Stimulated activated CD4-positive, alpha-beta T cell treated with anti-CD3 and anti-CD28 coated beads, Interleukin-12 subunit alpha, Interleukin-12 subunit beta, amount 100 ng/mL, for 4 hours (primary cell): Measurements from ENCODE around the gene ASPSCR1.

Experiments
- DNase-seq: peaks from one replicate; pipeline ENCODE4 v3.0.0-alpha.2; 2020

Gene ASPSCR1

DNA sequence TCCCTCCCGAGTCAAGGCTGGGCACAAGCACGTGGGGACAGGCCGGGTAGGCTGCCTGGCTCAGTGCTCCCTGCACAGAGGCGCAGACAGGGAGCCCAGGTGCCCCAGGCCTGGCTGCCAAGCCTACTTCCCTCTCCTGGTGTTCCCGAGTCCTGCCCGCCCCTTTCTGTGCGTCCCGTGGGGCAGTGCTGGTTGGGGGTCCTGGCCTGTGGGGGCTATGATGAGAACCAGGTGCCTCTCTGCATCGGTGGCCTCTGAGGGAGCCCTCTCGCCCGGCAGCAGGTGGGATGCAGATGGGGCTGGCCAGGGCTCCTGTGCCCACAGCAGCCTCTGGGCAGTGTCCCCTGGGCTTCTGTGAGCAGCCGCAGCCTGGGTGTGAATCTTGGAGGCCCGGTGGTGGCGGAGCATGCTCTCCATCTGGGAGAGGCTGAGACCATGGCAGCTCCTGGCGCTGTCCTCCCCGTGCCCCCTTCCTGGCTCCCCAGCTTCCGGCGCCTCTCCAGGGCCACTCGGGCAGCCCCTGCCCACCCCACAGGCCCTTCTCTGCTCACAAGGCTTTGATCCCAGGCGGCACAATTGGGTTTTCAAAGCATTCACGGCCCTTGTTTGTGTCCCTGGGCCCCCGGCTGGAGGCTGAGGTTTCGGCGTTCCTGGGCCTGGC, 38.0 kb downstream of the ASPSCR1 start:
- no peak for DNase-seq

DNA sequence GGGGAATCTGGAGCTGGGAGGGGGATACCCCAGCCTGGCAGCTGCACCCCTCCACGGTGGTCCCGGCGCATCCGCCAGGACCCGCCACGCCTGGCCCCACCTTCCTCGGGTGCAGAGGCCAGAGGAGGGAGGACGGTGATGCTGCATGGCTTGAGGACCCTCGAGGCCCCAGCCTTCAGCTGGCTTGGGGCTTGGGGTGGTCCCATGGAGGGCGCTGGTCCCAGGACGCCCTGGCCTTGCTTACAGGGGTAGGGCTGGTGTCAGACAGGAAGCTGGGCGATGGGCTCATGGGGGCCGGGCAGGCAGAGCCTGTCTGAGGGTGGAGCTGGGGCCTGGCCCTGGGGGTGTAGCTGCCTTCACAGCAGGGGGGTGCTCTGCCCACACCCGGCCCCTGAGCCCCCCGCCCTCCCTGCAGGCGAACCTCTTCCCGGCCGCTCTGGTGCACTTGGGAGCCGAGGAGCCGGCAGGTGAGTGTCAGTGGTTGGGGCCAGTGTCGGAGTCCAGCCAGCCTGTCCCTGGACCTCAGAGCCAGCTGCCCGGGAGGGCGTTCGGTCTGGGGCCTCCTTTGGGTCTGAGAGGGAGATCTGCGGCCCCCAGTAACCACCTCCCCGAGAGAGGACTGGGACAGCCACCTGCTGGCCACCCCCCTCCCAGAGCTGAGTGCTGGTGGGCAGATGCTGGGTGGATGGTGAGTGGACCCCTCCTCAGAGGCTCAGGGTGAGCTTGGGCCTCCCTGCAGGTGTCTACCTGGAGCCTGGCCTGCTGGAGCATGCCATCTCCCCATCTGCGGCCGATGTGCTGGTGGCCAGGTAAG, 38.8 kb downstream of the ASPSCR1 start:
- DNase-seq = no peak

DNA sequence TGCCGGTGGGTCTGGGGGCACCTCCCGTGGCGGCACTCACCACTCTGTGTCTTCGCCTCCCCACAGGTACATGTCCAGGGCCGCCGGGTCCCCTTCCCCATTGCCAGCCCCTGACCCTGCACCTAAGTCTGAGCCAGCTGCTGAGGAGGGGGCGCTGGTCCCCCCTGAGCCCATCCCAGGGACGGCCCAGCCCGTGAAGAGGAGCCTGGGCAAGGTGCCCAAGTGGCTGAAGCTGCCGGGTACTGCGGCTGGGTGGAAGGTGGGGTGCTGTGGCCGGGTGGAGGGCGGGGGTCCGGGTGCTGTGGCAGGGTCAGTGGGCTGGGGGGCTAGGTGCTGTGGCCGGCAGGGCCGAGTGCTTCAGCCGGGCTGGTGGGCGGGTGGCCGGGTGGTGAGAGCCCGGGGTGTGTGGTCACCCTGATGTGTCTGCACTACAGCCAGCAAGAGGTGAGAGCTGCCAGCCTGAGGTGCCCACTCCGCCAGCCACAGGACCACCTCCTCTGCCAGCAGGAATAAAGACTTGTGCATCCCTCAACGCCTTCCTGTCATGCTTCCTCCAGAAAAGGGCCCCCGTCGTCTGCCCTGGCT, 39.5 kb downstream of the ASPSCR1 start:
- no peak for DNase-seq

DNA sequence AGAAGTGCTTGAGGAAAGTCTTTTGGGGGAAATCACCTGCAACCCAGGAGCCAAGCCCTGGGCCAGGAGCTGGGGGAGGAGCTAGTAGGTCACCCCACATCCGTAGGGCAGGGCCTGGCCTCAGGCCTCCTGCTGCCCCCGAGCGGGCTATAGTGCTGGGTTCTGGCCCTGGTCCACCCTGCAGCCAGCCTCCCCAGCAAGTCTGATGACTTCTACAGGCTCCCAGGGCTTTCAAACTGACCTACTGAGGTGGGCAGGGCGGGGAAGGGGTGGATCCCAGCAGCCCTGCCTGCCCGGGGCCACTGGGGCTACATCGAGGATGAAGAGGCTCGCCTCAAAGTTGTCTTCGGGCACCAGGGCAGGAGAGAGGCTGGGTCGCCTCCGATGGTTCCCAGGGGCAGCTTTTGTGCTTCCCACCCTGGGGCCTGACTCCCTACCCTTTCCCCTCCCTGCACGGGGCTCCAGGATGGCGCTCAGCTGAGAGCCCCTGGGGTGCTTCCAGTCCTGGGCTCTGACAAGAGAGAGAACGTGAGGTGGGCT, 40.3 kb downstream of the ASPSCR1 start:
- DNase-seq = no peak

DNA sequence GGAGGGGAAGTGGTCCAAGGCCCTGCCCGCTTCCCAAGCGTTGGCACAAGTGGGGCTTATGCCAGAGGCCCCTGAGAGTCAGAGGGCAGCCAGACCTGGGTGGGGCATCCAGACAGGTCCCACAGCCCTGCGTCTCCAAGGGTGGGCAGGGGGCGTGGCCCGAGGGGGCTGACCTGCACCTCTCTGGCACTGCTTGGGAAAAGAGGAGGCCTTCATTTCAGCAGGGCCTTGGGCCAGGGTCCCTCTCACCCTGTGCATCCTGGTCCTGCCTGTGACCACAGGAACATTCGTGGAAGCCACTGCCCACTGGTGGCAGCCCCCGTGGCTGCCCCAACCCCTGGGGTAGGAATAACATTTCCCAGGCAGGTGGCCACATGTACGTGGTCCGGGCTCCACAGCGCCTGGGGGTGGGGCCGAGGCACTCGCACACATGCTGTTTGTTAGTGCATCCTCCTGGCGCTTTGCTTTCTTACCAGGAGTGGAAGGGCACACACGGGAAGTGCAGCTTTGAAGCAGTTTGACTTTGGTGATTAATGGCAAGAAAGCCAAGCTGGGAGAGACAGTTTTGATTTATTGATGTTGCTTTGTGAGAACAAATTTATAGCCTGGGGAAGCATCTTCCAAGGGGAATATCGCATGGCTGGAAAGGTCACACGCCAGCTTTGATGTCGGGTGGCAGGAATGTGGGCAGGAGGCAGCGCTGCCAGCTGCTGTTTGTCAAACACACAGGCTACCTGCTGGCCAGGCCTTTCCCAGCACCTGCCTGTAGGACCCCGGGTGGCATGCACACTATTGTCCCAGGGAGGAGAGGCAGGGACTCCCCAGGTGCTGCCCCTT, 40.9 kb downstream of the ASPSCR1 start:
- no peak for DNase-seq

DNA sequence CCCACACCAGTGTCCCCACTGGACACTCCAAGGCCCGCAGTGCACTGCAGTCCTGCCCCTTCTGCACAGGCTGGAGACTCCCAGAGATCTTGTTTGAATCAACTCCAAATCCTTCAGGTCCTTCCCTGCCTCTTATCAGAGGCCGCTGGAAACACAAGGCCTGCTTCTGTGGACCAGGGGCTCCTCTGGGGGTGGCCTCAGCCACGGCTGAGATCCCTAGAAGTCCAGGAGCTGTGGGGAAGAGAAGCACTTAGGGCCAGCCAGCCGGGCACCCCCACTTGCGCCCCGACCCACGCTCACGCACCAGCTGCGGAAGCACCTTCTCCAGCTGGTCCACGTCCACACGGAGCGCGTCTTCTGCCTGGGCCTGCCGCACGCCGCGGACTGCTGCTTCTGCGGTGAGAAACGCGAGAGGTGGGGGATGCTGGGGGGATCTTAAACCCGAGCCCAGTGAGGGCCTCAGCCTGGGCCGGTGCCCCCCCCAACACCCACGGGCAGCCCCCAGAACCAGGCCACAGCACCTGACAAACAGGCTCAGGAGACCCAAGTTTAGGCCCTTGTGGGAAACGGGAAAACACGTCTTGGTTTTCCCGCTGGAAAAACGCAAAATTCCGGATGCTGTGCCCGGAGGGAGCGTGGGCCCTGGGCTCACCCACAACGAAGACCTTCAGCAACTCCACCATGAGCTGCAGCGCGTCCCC, 41.7 kb downstream of the ASPSCR1 start:
- no peak for DNase-seq

DNA sequence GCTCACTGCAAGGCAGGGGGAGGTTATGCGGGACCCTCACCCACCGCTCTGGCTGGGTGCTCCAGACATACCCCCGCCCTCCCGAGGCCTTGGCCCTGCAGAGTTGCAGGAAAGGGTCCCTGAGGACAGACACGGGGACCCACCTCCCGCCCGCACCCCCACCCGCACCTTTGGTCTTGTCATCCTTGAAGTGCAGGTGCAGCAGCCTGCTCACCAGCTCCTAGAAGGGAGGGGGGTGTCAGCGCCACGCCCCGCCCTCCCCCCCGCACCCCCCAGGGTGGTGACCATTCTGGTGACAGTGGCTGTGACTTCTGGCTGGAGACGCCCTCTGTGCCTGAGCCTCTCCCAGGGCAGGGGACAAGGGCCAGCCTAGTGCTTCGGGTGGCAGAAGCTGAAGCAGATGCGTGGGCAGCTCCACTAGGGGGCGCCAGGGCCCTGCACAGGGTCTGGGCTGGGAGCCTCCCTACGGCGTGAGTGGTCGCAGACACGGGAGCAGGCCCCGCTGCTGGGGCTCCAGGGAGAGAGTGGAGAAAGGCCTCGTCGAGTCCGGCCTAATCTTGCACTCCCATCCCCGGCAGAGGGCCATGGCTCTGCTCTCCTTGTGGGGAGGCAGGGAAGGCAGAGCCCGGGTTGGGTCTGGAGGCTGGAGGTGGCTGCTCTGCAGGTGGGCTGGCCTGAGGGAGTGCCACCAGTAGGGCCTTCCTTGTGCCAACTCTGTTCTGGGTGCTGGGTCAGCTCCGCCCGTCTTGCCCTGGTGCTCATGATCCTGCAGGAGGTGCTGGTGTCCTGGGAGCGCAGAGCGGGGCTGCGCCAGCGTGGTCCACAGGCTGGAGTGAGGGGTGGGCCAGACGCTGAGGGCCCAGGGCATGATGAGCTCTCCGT, 42.5 kb downstream of the ASPSCR1 start:
- peak; percentile 69 for DNase-seq

DNA sequence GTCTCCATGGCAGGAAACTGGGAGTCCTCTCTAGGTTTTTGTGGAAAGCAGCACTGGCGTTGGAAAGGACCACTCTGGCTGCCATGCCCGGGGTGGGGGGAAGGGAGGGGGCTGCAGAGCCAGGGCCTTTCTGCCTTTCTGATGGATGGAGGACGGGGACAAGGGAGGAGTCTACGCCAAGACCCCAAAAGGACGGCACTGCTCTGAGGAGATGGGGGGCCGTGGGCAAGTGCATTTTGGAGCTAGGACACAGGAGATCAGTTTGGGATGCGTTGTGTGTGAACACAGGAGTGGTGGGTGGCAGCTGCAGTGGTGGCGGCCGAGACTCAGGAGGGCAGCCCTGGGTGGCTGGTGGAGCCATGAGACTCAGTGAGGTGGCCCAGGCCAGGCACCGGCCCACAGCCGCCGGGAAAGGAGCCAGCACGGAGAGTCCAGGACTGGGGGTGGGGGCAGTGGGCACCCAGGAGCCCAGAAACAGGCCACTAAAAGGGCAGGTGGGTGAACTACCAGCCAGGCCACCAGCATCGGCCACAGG, 43.2 kb downstream of the ASPSCR1 start:
- no peak for DNase-seq

DNA sequence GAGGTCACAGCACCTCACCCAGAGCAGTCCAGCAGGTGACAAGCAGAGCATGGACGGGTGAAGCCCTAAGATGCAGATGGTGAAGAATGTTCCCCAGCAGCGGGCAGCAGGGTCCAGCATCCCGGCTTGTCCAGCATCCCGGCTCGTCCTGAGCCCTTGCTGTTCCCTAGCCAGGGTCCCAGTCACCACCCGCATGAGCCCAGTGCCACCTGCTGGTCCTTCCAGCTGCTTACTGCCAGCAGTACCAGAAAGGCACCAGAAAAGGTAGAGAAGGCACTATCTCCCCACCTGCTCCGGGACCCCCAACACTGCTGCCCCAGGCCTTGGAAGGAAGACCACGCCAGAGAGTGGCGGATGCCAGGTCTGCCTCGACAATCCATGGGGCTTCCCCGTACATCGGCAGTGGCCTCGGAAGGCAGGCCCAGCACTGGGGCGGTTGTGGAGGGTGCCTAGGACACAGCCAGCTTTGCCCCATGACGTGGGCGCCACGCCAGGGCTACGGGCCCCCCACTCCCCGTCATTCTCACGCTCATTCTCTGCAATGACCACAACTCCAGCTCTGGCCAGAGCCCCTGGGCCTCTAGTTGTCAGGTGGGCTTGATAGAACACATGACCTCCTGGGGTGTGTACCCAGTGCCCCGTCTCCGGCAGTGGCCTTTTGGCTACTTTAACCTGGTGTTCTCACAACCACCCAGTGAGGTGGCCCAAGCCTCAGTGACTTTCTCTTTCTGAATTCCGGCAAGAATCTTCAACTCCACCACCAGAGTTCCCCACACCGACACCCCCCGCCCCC, 43.9 kb downstream of the ASPSCR1 start:
- peak; percentile 47 for DNase-seq

DNA sequence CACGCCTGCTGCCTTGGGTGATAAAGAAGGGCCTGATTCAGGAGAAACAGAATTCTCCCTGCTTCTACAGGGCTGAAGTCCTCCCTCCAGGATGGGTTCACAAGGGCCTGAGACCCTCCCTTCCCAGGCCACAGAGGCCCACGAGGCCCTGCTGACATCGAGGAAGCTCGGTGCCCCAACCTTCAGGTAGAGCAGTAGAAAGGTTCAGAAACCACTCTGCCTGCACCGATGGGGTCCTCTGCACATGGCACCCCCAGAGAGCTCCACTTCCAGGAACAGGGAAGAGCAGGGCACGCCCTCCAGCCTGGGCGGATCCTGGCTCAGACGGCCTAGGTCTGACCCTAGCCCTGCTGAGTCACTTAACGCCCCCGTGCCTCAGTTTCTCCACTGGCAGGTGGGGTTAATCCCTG, 44.5 kb downstream of the ASPSCR1 start:
- no peak for DNase-seq

DNA sequence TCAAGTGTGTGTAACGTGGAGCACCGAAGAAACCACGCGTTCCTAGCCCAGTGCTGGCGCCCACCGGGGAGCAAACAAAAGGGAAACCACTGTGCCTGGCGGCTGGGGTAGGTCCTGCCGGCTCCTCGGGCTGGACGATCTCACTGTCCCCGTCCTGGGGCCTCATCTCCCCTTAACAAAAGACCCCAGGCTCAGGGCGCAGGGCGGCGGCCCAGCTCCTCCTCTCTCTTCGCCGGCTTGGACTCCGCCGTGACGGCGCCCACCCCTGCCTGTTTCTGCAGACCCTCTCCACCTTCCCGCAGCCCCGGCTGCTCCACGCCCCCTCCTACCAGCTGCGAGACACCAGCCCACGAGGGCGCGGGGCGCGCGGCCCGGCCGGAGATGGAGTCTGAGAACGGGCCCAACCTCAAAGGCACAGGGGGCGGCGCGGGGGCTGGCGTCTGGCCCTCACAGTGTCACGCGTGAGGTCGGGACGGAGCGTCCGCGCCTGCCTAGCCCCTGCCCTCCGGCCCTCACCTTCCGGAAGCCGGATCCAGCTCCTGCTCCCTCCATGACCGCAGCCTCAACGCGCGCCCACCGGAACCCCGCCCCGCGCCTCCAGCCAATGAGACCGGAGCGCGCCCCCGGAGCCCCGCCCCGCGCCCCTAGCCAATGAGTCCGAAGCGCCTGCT, 45.0 kb downstream of the ASPSCR1 start, which contains the start of gene CENPX:
Gene CENPX, minus strand, starts transcription at position 569 of the 671 bp plus-strand sequence. Its CDS starts 17 bp downstream, at position 552.
- DNase-seq = no peak

DNA sequence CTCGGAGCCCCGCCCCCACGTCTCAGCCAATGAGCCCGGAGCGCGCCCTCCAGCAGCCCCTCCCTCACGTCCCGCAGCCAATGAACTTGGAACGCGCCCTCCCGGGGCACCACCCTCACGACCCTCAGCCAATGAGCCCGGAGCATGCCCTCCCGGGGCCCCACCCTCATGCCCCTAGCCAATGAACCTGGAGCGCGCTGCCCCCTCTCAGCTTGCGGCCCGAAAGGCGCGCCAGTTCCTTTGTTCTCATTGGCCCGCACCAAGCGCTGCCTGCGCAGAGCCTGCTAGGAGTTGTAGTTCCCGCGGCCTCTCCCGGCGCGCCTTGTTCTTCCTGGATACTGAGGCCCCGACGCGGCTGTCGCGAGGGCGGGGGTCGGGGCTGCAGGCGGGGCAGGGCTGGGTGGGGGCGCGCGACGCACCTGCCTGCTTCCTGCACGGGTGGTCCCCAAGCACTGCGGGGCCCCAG, 45.6 kb downstream of the ASPSCR1 start, which contains the start of gene LRRC45:
Gene LRRC45, plus strand, starts transcription at position 325 of the 466 bp plus-strand sequence. CDS start 339 bp downstream, outside the sequence.
- DNase-seq = peak; percentile 100

DNA sequence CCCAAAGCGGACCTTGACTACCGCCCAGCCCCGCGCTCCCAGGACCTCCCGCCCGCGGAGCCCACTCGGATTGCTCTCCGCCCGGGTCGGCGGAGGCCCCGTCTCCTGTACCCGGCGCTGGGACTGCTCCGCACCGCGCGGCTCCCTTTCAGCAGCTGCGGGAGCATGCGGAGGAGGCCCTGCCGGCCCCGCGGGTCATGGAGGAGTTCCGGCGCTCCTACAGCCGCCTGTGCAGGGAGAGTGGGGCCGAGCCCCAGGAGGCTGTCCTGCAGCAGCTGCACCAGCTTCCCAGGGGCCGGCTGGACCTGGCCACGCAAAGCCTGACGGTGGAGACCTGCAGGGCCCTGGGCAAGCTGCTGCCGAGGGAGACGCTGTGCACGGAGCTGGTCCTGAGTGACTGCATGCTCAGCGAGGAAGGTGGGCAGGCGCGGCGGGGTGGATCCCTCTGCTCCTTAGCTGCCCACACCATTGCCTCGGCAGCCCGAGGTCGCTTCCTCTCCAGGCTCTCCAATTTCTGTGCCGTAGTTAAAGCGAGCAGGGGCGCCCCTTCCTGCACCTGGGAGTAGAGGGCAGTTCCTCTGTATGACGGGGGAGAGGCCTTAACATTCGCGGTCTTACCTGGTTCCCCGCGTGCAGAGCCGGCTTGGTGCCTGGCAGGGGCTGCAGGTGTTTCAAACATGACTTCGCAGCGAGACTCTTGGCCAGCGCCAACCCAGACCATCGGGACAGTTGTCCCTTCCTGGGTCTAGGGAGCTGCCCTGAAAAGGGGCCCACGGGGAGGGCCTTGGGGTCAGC, 46.2 kb downstream of the ASPSCR1 start:
- no peak for DNase-seq

DNA sequence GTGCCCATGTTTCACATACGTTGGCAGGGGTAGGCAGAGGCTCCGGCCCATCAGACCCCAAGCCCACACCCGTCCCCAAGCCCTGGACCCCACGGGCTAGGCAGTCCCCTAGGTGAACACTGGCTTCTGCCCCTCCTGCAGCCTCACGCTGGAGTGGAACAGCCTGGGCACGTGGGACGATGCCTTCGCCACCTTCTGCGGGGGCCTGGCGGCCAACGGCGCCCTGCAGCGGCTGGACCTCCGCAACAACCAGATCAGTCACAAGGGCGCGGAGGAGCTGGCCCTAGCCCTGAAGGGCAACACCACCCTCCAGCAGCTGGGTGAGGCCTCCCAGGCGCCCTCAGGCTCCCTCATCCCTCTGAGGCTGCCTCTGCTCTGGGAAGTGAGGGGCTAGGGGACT, 47.4 kb downstream of the ASPSCR1 start:
- DNase-seq = no peak

DNA sequence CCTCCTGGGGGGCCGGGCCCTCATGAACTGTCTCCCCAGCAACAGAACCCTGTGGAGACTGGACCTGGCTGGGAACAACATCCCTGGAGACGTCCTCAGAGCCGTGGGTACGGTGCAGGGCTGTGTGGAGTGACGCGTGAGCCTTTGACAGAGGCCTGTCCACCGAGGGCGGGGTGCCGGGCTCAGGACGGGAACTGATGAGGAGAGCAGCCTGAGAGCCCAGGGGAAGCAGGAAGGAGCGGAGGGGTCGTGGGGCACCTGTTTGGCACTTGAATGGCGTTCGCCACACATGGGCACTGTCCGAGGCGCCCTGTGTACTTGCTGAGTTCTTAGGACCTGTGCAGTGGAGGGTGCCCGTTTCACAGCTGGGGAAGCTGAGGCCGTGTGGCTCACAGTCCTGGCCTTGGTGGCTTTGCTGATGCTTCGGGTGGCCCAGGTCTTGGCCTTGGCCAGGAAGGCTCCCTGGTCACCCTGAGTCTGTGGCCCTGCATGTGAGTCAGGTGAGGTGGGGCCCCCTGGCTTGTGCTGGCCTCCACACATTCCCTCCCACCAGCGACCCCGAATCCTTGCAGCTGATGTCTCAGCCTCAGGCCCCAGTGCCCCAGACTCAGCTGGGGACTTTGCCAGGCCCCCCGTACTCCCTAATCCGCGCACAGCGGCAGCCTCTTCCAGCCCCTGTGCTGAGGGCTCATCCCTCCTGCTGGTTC, 48.1 kb downstream of the ASPSCR1 start:
- no peak for DNase-seq

DNA sequence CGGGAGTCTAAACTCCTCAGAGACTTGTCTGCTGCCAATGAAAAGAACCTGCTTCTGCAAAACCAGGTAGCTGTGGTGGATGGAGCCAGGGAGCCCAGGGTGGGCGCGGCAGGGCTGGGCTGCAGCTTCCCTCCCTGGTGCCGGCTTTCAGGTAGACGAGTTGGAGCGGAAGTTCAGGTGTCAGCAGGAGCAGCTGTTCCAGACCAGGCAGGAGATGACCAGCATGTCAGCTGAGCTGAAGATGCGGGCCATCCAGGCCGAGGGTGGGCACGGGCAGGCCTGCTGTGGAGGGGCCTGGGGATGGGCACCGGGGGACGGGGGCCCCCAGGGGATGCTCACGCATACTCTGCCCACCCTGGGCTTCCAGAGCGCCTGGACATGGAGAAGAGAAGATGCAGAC, 50.8 kb downstream of the ASPSCR1 start:
- no peak for DNase-seq

DNA sequence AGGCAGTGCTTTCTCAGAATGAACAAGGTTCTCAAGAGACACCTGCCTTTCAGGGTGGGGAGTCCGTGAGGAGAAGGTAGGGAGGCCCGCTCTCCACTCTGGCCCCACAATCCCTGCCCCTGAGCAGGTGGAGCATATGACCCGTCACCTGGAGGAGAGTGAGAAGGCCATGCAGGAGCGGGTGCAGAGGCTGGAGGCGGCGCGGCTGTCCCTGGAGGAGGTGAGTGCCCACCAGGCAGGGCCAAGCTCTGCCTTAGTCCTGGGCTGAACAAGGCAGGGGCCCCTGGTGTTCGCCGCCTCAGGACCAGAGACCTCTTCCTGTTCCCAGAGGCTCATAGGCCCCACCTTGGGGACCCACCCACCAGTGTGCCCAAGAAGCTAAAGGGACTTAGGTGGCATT, 51.5 kb downstream of the ASPSCR1 start:
- DNase-seq = no peak

DNA sequence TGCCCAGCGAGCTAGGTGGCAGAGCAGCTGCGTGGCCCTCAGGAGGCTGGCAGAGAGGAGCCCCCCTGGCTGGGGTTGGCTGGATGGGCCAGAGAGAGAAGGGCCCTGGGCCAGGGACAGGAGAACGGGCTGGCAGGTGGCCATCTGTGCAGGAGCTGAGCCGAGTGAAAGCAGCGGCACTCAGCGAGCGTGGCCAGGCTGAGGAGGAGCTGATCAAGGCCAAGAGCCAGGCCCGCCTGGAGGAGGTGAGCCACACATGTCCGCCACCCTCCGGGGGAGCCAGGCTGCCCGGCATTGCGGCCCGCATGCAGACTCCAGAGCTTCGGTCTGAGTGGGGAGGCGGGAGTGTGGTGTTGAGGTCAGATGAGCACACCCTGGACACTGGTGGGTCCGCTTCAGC, 52.0 kb downstream of the ASPSCR1 start:
- DNase-seq = no peak
